ENCODE data around the gene NECAB2. TPM values are rescaled to one million over a fixed set of nuclear protein-coding genes. Genes with fewer than 3 reads are reported as not detected.

Gene NECAB2
- total RNA-seq, 6 experiments from 2014 or later, result 0.40 TPM; not detected in 5

DNA sequence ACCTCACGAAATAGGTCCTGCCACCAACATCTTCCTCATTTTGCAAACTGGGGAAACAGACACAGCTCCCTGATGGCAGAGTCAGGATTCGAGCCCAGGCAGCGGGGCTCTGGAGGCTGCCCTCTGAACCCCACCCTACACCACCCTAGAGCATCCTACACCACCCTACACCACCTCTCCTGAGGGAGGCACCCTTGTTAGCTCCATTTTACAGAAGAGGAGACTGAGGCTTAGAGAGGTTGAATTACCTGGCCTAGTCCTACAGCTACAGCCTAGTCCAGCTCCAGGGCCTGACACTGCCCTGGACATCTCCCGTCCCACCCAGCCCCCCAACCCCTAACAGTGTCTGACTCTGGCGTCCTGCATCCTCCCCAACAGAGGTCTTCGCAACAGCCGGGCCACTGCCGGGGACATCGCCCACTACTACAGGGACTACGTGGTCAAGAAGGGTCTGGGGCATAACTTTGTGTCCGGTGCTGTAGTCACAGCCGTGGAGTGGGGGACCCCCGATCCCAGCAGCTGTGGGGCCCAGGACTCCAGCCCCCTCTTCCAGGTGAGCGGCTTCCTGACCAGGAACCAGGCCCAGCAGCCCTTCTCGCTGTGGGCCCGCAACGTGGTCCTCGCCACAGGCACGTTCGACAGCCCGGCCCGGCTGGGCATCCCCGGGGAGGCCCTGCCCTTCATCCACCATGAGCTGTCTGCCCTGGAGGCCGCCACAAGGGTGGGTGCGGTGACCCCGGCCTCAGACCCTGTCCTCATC lies 3.2 kb upstream of the NECAB2 start:
- H3K27ac Mint-ChIP-seq, result no peak overlapping the region
- TF ChIP-seq, protein P1, sequence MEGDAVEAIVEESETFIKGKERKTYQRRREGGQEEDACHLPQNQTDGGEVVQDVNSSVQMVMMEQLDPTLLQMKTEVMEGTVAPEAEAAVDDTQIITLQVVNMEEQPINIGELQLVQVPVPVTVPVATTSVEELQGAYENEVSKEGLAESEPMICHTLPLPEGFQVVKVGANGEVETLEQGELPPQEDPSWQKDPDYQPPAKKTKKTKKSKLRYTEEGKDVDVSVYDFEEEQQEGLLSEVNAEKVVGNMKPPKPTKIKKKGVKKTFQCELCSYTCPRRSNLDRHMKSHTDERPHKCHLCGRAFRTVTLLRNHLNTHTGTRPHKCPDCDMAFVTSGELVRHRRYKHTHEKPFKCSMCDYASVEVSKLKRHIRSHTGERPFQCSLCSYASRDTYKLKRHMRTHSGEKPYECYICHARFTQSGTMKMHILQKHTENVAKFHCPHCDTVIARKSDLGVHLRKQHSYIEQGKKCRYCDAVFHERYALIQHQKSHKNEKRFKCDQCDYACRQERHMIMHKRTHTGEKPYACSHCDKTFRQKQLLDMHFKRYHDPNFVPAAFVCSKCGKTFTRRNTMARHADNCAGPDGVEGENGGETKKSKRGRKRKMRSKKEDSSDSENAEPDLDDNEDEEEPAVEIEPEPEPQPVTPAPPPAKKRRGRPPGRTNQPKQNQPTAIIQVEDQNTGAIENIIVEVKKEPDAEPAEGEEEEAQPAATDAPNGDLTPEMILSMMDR (IDR thresholded peaks at IDR 0.05), result no peak
- no peak for DNase-seq
- no peak overlapping the region for H3K4me3 Mint-ChIP-seq
- no peaks in the 10 kb centered on the region for H3K9me3 Mint-ChIP-seq
- H3K27me3 Mint-ChIP-seq (ENCODE audit: insufficient read depth), result peaks cover 6% of the 10 kb centered on the region
- H3K4me1 Mint-ChIP-seq (ENCODE audit: low read depth), result no peaks in the 10 kb centered on the region
- no peaks in the 10 kb centered on the region for H3K36me3 Mint-ChIP-seq (ENCODE audit: low read depth)

DNA sequence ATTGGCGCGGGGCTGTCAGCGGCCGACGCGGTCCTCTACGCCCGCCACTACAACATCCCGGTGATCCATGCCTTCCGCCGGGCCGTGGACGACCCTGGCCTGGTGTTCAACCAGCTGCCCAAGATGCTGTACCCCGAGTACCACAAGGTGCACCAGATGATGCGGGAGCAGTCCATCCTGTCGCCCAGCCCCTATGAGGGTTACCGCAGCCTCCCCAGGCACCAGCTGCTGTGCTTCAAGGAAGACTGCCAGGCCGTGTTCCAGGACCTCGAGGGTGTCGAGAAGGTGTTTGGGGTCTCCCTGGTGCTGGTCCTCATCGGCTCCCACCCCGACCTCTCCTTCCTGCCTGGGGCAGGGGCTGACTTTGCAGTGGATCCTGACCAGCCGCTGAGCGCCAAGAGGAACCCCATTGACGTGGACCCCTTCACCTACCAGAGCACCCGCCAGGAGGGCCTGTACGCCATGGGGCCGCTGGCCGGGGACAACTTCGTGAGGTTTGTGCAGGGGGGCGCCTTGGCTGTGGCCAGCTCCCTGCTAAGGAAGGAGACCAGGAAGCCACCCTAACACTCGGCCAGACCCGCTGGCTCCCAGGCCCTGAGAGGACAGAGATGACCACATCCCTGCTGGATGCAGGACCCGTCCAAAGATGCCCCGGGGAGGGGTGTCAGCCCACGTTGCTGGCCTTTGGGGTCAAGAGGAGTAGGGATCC lies 2.4 kb upstream of the NECAB2 start:
- Mint-ChIP-seq H3K27me3 (ENCODE audit: insufficient read depth) (peaks cover 9% of the 10 kb centered on the region), H3K4me1 (ENCODE audit: low read depth) (no peaks in the 10 kb centered on the region), H3K9me3 (no peaks in the 10 kb centered on the region), H3K36me3 (ENCODE audit: low read depth) (no peaks in the 10 kb centered on the region), H3K4me3 (no peak overlapping the region), H3K27ac (no peak overlapping the region)
- no peak for DNase-seq
- TF ChIP-seq, protein P1 (IDR thresholded peaks at IDR 0.05), result no peak

DNA sequence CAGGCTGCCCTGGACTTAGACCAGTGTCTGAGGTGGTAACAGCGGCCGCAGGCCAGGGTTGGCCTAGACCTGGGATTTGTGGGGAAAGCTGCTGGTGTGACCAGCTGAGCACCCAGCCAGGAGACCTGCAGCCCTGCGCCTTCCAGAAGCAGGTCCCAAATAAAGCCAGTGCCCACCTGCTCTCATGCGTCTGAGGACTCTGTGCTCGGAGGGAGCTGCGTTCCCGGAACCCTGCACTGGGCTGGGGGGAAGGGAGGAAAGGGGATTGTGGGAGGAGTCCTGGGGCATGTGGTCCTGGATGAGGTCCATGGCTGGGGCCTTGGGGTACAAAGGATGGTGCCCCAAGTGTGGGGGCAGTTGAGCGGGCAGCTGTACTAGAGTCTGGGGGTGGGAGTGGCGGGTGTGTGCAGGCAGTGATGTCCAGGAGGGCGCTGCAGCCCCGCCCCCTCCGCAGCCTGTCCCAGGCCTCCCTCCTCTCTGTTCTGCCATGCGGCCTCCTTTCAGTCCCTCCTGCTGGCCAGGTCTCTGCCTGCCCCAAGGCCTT lies 1.8 kb upstream of the NECAB2 start:
- Mint-ChIP-seq H3K27ac (no peak overlapping the region), H3K4me3 (no peak overlapping the region), H3K27me3 (ENCODE audit: insufficient read depth) (peaks cover 9% of the 10 kb centered on the region), H3K36me3 (ENCODE audit: low read depth) (no peaks in the 10 kb centered on the region), H3K9me3 (no peaks in the 10 kb centered on the region), H3K4me1 (ENCODE audit: low read depth) (no peaks in the 10 kb centered on the region)
- TF ChIP-seq, protein P1 (IDR thresholded peaks at IDR 0.05), result no peak
- DNase-seq, result no peak

DNA sequence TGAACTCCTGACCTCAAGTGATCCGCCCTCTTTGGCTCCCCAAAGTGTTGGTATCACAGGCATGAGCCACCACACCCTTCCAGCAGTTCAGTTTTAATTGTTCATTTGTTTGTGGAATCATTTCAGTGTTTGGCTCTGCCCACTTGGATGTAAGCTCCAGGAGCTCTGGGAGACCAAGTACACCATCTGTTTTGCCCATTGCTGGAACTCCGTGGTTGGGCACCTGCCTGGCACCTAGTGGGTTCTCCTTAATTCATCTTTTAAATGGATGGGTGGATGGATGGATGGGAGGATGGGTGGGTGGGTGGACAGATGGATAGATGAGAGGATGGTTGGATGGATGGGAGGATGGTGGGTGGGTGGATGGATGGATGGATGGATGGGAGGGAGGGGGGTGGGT lies 953 bp upstream of the NECAB2 start:
- no peaks in the 10 kb centered on the region for H3K4me1 Mint-ChIP-seq (ENCODE audit: low read depth)
- no peak for DNase-seq
- no peaks in the 10 kb centered on the region for H3K36me3 Mint-ChIP-seq (ENCODE audit: low read depth)
- H3K4me3 Mint-ChIP-seq, result no peak overlapping the region
- no peak overlapping the region for H3K27ac Mint-ChIP-seq
- TF ChIP-seq, protein P1 (IDR thresholded peaks at IDR 0.05), result no peak
- H3K27me3 Mint-ChIP-seq (ENCODE audit: insufficient read depth), result peaks cover 9% of the 10 kb centered on the region
- H3K9me3 Mint-ChIP-seq, result no peaks in the 10 kb centered on the region

DNA sequence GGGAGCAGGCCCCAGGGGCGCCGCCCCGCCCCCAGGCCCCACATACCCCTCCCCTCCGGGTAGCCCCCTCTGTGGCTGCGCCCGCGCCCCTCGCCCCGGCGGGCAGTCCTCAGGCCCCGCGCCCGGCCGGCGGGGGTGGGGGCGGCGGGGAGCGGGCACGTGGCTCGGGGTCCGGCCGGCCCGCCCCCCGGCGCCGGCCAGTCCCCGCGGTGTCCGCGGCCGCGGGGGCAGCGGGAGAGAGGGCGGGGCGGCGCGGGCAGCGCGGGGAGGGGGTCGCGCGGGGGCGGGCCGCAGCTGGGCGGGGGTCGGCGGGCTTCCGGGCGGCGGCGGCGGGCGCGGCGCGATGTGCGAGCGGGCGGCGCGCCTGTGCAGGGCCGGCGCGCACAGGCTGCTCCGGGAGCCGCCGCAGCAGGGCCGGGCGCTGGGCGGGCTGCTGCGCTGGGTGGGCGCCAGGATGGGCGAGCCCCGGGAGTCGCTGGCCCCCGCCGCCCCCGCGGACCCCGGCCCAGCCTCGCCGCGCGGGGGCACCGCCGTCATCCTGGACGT lies 335 bp downstream of the NECAB2 start:
- H3K4me3 Mint-ChIP-seq, result no peak overlapping the region
- H3K27ac Mint-ChIP-seq, result no peak overlapping the region
- H3K27me3 Mint-ChIP-seq (ENCODE audit: insufficient read depth), result peaks cover 9% of the 10 kb centered on the region
- no peaks in the 10 kb centered on the region for H3K9me3 Mint-ChIP-seq
- no peak for DNase-seq
- TF ChIP-seq, protein P1 (IDR thresholded peaks at IDR 0.05), result no peak; the same call in 1 of the 2 replicates
- H3K36me3 Mint-ChIP-seq (ENCODE audit: low read depth), result no peaks in the 10 kb centered on the region
- H3K4me1 Mint-ChIP-seq (ENCODE audit: low read depth), result no peaks in the 10 kb centered on the region

All from HFFc6 (cell line).